HG03175 (cell line): ENCODE data around the gene SCAF8.

Experiments
- ATAC-seq: cut with Tn5 transposase; IDR thresholded peaks from one replicate; pipeline ENCODE4 v1.9.1; 2021; ENCODE audit warnings: mild to moderate bottlenecking, moderate library complexity; ENCODE audit not compliant: unreplicated experiment

Gene SCAF8

GRCh38 chr6:154830771-154831170 is 97.6 kb downstream of the SCAF8 start:
- ATAC-seq, result no peak

GRCh38 chr6:154835307-154835706 is 102.1 kb downstream of the SCAF8 start:
- ATAC-seq, result no peak

GRCh38 chr6:154839546-154839945 is 106.3 kb downstream of the SCAF8 start:
- ATAC-seq, result no peak

- no peak for ATAC-seq
Measured at GRCh38 chr6:154840363-154840762, 107.1 kb downstream of the SCAF8 start.

- no peak for ATAC-seq
Measured at GRCh38 chr6:154841109-154841508, 107.9 kb downstream of the SCAF8 start.

GRCh38 chr6:154842833-154843232 is 109.6 kb downstream of the SCAF8 start:
- no peak for ATAC-seq

- ATAC-seq, result no peak
Measured at GRCh38 chr6:154847318-154847717, 114.1 kb downstream of the SCAF8 start.

- ATAC-seq, result no peak
Measured at GRCh38 chr6:154848580-154848979, 115.4 kb downstream of the SCAF8 start.

- no peak for ATAC-seq
Measured at GRCh38 chr6:154849475-154849874, 116.3 kb downstream of the SCAF8 start.

- no peak for ATAC-seq
Measured at GRCh38 chr6:154852687-154853086, 119.5 kb downstream of the SCAF8 start.

- ATAC-seq, result no peak
Measured at GRCh38 chr6:154857529-154857928, 124.3 kb downstream of the SCAF8 start.

- no peak for ATAC-seq
Measured at GRCh38 chr6:154861825-154862224, 128.6 kb downstream of the SCAF8 start.

- no peak for ATAC-seq
Measured at GRCh38 chr6:154862536-154862935, 129.3 kb downstream of the SCAF8 start.

GRCh38 chr6:154864066-154864430 is 130.8 kb downstream of the SCAF8 start:
- no peak for ATAC-seq

GRCh38 chr6:154865291-154865690 is 132.1 kb downstream of the SCAF8 start:
- ATAC-seq, result no peak

GRCh38 chr6:154868143-154868594 is 135.0 kb downstream of the SCAF8 start:
- no peak for ATAC-seq

- ATAC-seq, result no peak
Measured at GRCh38 chr6:154872542-154873114, 139.4 kb downstream of the SCAF8 start.

GRCh38 chr6:154873546-154873945 is 140.3 kb downstream of the SCAF8 start:
- no peak for ATAC-seq

GRCh38 chr6:154874773-154875592 is 141.8 kb downstream of the SCAF8 start:
- ATAC-seq, result no peak

GRCh38 chr6:154876486-154877280 is 143.5 kb downstream of the SCAF8 start:
- ATAC-seq, result no peak

- no peak for ATAC-seq
Measured at GRCh38 chr6:154878871-154879491, 145.8 kb downstream of the SCAF8 start.
